Body of pancreas (tissue), 4 donors: ENCODE measurements around the gene ABCA3. TPM values are rescaled to one million over a fixed set of nuclear protein-coding genes. Genes with fewer than 3 reads are reported as not detected.
"Not testable (repeated sequence)": the region's sequence is repeated elsewhere in the genome, so short reads cannot be mapped to it uniquely, and the experiment has no call there.

Experiments
- ATAC-seq: fragments of 150-250 bp; one replicate; pipeline ENCODE4 v1.9.1; 2016
- DNase-seq, 4 donors: peaks; one replicate each; pipeline ENCODE4 v3.0.0-alpha.2; 2019
- H3K27ac ChIP-seq, 4 donors: fragments of 200-600 bp; sonication (generic); 1 replicate in 3 of 4; 2 replicates in 1 of 4; pipeline versions ENCODE4 v1.5.1 to v1.6.1; 2016 to 2019; ENCODE audit warnings: mild to moderate bottlenecking in 1 of 4, mixed read lengths in 1 of 4, moderate library complexity in 1 of 4
- H3K27me3 ChIP-seq, 2 donors: fragments of 200-600 bp; sonication (generic); one replicate each; pipeline ENCODE4 v1.6.0; 2016; ENCODE audit warnings: mild to moderate bottlenecking in 1 of 2
- H3K36me3 ChIP-seq, 2 donors: fragments of 200-600 bp; sonication (generic); replicated peaks in 1 of 2; 2 replicates each; pipeline ENCODE4 v1.5.1; 2016; ENCODE audit warnings: low read depth in 2 of 2; ENCODE audit not compliant: insufficient read depth in 1 of 2
- H3K4me1 ChIP-seq: fragments of 200-600 bp; sonication (generic); one replicate; pipeline ENCODE4 v1.6.0; 2016
- H3K4me3 ChIP-seq, 2 donors: fragments of 200-600 bp; sonication (generic); 1 replicate in 1 of 2; 2 replicates in 1 of 2; pipeline ENCODE4 v1.5.1; 2016 to 2019
- H3K9me3 ChIP-seq, 3 donors: fragments of 200-600 bp; sonication (generic); 1 replicate in 2 of 3; 2 replicates in 1 of 3; pipeline ENCODE4 v1.5.1; 2016
- CTCF ChIP-seq, 7 experiments: fragments of 450-650 bp in 4 of 7; fragments of 200-600 bp in 3 of 7; sonication (generic) in 3 of 7; IDR thresholded peaks; one replicate each; pipeline ENCODE4 v1.5.1; 2016 to 2019; ENCODE audit warnings: antibody characterized with exemption in 7 of 7
- POLR2A ChIP-seq, 3 donors: fragments of 450-650 bp; IDR thresholded peaks; one replicate each; pipeline ENCODE4 v1.6.1; 2016; ENCODE audit warnings: antibody characterized with exemption in 3 of 3, mild to moderate bottlenecking in 2 of 3
- WGBS, 2 donors: methylation state at CpG; one replicate each; pipeline ENCODE4 v1.1.5; 2017; 5-methylcytosine and 5-hydroxymethylcytosine counted together
- intact Hi-C: fragments of 100-400 bp; cut with DNase I; formaldehyde crosslinking; loops from one replicate; pipeline ENCODE4 v1.15.1; 2023
- total RNA-seq, 2 donors: library from RNA; depleted of rRNA; stranded (reverse); fragments of >200 nt; gene quantifications; one replicate each; pipeline ENCODE4 v1.1.0, GENCODE V29; 2016

ABCA3 gene
- total RNA-seq, 2 donors from 2014 or later: 13.8 to 21.0 TPM

DNA sequence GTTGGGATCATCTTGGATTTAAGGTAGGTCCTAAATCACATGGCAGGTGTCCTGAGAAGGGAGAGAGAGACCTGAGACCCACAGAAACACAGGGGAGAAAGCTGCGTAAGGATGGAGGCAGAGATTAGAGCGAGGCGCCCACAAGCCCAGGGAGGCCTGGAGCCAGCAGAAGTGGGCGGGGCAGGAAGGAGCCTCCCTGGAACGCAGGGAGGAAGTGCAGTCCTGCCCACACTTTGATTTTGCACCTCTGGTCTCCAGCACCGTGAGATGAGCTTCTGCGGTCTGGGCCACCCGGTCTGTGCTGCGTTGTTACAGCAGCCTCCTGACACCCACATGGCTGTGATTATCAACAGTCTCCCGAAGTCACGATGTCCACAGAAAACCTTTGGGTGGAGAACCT, 97.9 kb downstream of the ABCA3 start:
- ATAC-seq (no peak), DNase-seq (no peak)
- Histone ChIP-seq H3K4me3 (no peak overlapping the region), H3K27me3 (no peaks in the 10 kb centered on the region), H3K4me1 (peaks cover 5% of the 10 kb centered on the region), H3K36me3 (peaks cover 10 to 13% of the 10 kb centered on the region in 2 donors), H3K27ac (no peak overlapping the region), H3K9me3 (no peaks in the 10 kb centered on the region)
- WGBS, 2 donors: 89% methylated on average over 5 to 11 of the region's 11 CpGs
- TF ChIP-seq CTCF (IDR thresholded peaks at IDR 0.05): no peak
- TF ChIP-seq POLR2A (IDR thresholded peaks at IDR 0.05): no peak
- intact Hi-C loops: no loop called here

DNA sequence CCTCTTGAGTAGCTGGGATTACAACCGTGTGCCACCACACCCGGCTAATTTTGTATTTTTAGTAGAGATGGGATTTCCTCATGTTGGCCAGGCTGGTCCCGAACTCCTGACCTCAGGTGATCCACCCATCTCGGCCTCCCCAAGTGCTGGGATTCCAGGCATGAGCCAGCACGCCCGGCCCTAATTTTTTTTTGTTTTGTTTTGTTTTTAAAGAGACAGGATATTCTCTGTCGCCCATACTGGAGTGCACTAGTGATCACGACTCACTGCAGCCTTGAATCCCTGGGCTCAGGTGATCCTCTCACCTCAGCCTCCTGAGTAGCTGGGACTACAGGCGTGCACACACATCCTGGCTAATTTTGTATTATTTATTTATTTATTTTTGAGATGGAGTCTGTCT, 100.2 kb downstream of the ABCA3 start:
- Histone ChIP-seq H3K36me3 (peaks cover 7 to 10% of the 10 kb centered on the region in 2 donors), H3K4me1 (peaks cover 23% of the 10 kb centered on the region)
- H3K27ac ChIP-seq, intact Hi-C loops, DNase-seq, H3K9me3 ChIP-seq, H3K4me3 ChIP-seq, ATAC-seq, H3K27me3 ChIP-seq: not testable (repeated sequence)
- WGBS, 2 donors: 79 to 87% methylated on average over 9 of the region's 9 CpGs

DNA sequence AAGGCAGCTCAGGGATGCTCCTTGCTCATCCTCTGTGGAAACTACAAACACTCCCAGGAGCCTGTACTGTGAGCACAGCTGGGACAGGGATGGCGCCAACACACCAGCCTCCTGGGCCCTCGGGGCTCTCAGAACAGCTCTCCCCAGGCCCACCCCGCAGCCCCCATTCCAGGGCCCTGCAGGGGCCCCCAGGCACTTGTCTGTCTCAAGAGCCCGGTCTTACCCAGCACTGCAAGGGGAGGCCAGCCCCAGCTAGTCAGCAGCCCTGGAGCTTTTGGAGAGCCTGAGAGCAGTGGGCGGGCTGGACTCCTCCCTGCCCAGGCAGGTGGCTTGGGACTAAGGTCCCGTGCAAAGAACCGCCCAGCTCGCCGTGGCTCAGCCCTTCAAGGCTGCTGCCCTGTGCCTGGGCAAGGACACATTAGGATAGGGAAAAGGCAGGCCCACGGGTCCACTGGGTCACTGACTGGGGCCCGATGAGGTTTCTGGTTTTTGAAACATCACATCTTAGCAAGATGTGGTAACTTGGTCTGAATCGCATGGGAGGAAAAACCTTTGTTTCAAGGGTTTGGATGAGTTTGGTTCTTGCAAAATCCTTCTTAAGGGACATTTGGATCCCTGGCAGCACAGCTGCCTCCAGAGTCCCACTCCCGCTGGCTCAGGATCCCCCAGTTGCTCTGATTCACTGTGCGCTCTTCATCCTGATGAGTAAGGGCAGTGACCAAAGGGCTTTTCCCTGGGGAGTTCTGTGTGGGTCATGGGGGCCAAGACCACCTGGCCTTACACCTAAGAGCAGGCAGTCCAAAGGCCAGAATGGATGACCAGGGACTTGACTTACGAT, 101.5 kb downstream of the ABCA3 start:
- Histone ChIP-seq H3K4me3 (no peak overlapping the region), H3K27ac (no peak overlapping the region), H3K4me1 (peaks cover 23% of the 10 kb centered on the region), H3K36me3 (peaks cover 12 to 15% of the 10 kb centered on the region in 2 donors), H3K9me3 (no peaks in the 10 kb centered on the region), H3K27me3 (peaks cover 0 to 5% of the 10 kb centered on the region in 2 donors)
- TF ChIP-seq POLR2A (IDR thresholded peaks at IDR 0.05) (no peak), CTCF (IDR thresholded peaks at IDR 0.05) (no peak)
- 25 to 67% methylated on average over 6 to 15 of the region's 15 CpGs for WGBS, 2 donors
- no peak for DNase-seq
- intact Hi-C loops: no loop called here
- ATAC-seq: no peak

DNA sequence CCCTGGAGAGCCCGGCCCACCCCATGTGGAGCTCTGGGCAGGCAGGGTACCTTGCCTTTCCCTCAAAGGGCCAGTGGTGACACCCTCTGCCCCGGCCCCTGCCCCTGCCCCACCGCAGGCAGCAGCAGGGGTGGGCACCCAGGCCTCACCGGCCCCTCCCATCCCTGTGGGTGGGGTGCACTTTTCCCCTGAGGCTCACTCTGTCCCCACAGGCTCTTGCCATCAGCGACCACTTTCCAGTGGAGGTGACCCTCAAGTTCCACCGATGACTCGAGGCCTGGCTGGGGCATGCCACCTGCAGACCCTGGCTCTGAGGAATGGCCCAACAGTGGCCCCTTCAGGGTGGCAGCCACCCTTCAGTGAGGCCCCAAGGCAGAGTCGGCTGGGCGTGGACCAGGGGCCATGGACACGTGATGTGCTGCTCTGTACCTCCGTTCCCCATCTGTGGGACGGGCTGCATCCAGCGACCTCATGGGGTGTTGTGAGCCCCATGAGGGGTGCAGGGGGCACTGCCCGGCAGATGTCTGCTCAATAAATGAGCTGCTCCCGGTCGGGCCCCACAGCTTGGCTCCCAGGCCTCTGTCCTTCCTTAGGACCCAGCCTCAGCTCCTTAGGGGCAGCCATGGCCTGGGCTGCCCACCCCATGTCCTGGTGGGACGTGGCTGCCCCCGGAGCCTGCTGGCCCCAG, 102.2 kb downstream of the ABCA3 start:
- Histone ChIP-seq H3K4me1 (peaks cover 23% of the 10 kb centered on the region), H3K27me3 (peaks cover 0 to 5% of the 10 kb centered on the region in 2 donors), H3K27ac (no peak overlapping the region), H3K9me3 (no peaks in the 10 kb centered on the region), H3K36me3 (peaks cover 13 to 14% of the 10 kb centered on the region in 2 donors), H3K4me3 (no peak overlapping the region)
- DNase-seq (no peak), ATAC-seq (no peak)
- intact Hi-C loops: no loop called here
- TF ChIP-seq POLR2A (IDR thresholded peaks at IDR 0.05): no peak
- no peak for TF ChIP-seq CTCF (IDR thresholded peaks at IDR 0.05)
- 50 to 52% methylated on average over 2 to 17 of the region's 18 CpGs for WGBS, 2 donors

DNA sequence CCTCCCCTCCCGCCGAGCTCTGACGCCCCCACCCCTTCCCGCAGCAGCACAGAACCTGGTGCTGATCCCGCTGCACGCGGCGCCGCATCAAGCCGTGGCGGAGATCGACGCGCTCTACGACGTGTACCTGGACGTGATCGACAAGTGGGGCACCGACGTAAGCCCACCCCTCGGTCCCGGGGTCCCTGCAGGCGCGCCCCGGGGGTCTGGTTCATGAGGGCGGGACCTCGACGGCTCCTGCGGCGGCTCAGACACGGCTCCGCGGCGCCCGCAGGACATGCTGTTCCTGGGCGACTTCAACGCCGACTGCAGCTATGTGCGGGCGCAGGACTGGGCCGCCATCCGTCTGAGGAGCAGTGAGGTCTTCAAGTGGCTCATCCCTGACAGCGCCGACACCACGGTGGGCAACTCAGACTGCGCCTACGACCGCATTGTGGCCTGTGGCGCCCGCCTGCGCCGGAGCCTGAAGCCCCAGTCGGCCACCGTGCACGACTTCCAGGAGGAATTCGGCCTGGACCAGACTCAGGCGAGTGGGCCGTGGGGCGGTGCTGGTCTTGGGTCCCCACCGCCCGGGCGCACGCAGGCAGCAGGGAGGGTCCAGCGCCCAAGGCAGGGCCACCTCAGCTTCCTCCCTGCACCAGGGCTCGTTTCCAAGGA, 102.9 kb downstream of the ABCA3 start:
- 9 to 23% methylated on average over 11 to 65 of the region's 65 CpGs for WGBS, 2 donors
- peaks cover 0 to 5% of the 10 kb centered on the region in 2 donors for H3K27me3 ChIP-seq
- H3K36me3 ChIP-seq: peaks cover 10 to 19% of the 10 kb centered on the region in 2 donors
- TF ChIP-seq CTCF (IDR thresholded peaks at IDR 0.05): no peak
- no peak for TF ChIP-seq POLR2A (IDR thresholded peaks at IDR 0.05)
- intact Hi-C loops: no loop called here
- no peaks in the 10 kb centered on the region for H3K9me3 ChIP-seq
- ATAC-seq (peak; percentile 8), DNase-seq (no peak)
- no peak overlapping the region for H3K27ac ChIP-seq
- peaks cover 23% of the 10 kb centered on the region for H3K4me1 ChIP-seq
- no peak overlapping the region for H3K4me3 ChIP-seq
